ENCODE results near the gene CDK16.

CDK16 gene

GRCh38 chrX:47216393-47216925 is 2.0 kb upstream of the CDK16 start:
- TF ChIP-seq CTCF (IDR thresholded peaks at IDR 0.05; ENCODE audit: insufficient read depth, low read length, poor library complexity, severe bottlenecking), result no peak
- no peak for DNase-seq (ENCODE audit: extremely low read depth, insufficient read length)
- H3K27me3 ChIP-seq (replicated peaks; ENCODE audit: control insufficient read depth, insufficient read depth, low read length), result no peaks in the 10 kb centered on the region
- H3K4me3 ChIP-seq (replicated peaks; ENCODE audit: low read depth, low read length), result no peak overlapping the region
- peaks cover 35% of the 10 kb centered on the region for H3K36me3 ChIP-seq (ENCODE audit: control insufficient read depth, insufficient read depth, low read length)

GRCh38 chrX:47217121-47217851 is 1.2 kb upstream of the CDK16 start:
- peaks cover 32% of the 10 kb centered on the region for H3K36me3 ChIP-seq (ENCODE audit: control insufficient read depth, insufficient read depth, low read length)
- no peak for TF ChIP-seq CTCF (IDR thresholded peaks at IDR 0.05; ENCODE audit: insufficient read depth, low read length, poor library complexity, severe bottlenecking)
- DNase-seq (ENCODE audit: extremely low read depth, insufficient read length), result no peak
- H3K27me3 ChIP-seq (replicated peaks; ENCODE audit: control insufficient read depth, insufficient read depth, low read length), result no peaks in the 10 kb centered on the region
- no peak overlapping the region for H3K4me3 ChIP-seq (replicated peaks; ENCODE audit: low read depth, low read length)

- TF ChIP-seq CTCF (IDR thresholded peaks at IDR 0.05; ENCODE audit: insufficient read depth, low read length, poor library complexity, severe bottlenecking), result no peak
- Histone ChIP-seq H3K4me3 (replicated peaks; ENCODE audit: low read depth, low read length) (peak overlapping the region; percentile 77), H3K36me3 (ENCODE audit: control insufficient read depth, insufficient read depth, low read length) (peaks cover 27% of the 10 kb centered on the region), H3K27me3 (replicated peaks; ENCODE audit: control insufficient read depth, insufficient read depth, low read length) (no peaks in the 10 kb centered on the region)
- peak; percentile 93 for DNase-seq (ENCODE audit: extremely low read depth, insufficient read length)
Observed at GRCh38 chrX:47217852-47218279, 615 bp upstream of the CDK16 start.

GRCh38 chrX:47218920-47219815 is 687 bp downstream of the CDK16 start:
- peaks cover 21% of the 10 kb centered on the region for H3K36me3 ChIP-seq (ENCODE audit: control insufficient read depth, insufficient read depth, low read length)
- DNase-seq (ENCODE audit: extremely low read depth, insufficient read length), result peak; percentile 55
- no peak for TF ChIP-seq CTCF (IDR thresholded peaks at IDR 0.05; ENCODE audit: insufficient read depth, low read length, poor library complexity, severe bottlenecking)

GRCh38 chrX:47221756-47222155 is 3.3 kb downstream of the CDK16 start:
- DNase-seq (ENCODE audit: extremely low read depth, insufficient read length), result no peak
- TF ChIP-seq CTCF (IDR thresholded peaks at IDR 0.05; ENCODE audit: insufficient read depth, low read length, poor library complexity, severe bottlenecking), result no peak
- H3K4me3 ChIP-seq (replicated peaks; ENCODE audit: low read depth, low read length), result no peak overlapping the region
- peaks cover 14% of the 10 kb centered on the region for H3K36me3 ChIP-seq (ENCODE audit: control insufficient read depth, insufficient read depth, low read length)
- H3K27me3 ChIP-seq (replicated peaks; ENCODE audit: control insufficient read depth, insufficient read depth, low read length), result no peaks in the 10 kb centered on the region

More at GRCh38 chrX:47218920-47219815, 687 bp downstream of the CDK16 start:
- H3K4me3 ChIP-seq (replicated peaks; ENCODE audit: low read depth, low read length), result peak overlapping the region; percentile 77
- no peaks in the 10 kb centered on the region for H3K27me3 ChIP-seq (replicated peaks; ENCODE audit: control insufficient read depth, insufficient read depth, low read length)

All from GM06990 (cell line).